Occipital lobe (tissue), 2 donors: ENCODE measurements around the gene ADAM10. TPM values are rescaled to one million over a fixed set of nuclear protein-coding genes. Genes with fewer than 3 reads are reported as not detected.

ENCODE experiments used
- small RNA-seq: library from RNA; depleted of rRNA; stranded (forward); fragments of <200 nt; gene quantifications from one replicate; pipeline ENCODE3, GENCODE V24; 2014
- total RNA-seq: library from RNA; depleted of rRNA; stranded (reverse); fragments of >200 nt; gene quantifications from one replicate; pipeline ENCODE4 v1.2.3, GENCODE V29; 2014

ADAM10 gene
- total RNA-seq, 1 donor from 2014 or later, result 127 TPM

Small RNA genes within 50 kb of the gene (small RNA-seq; reads per million reads assigned to genes)
- gene AC091046.1 (not detected), gene RF00012 (0.12 reads per million)

Other genes with a start within 250 kb of the ADAM10 start
- gene MINDY2, start 21.6 kb upstream of the ADAM10 start, total RNA-seq, result 36.5 TPM
- gene SLTM, start 184.0 kb upstream of the ADAM10 start, total RNA-seq, result 96.1 TPM
- 37.1 TPM for gene RNF111, start 238.0 kb upstream of the ADAM10 start, total RNA-seq